Uterus (tissue), 2 donors: ENCODE results near the gene SEZ6.

ENCODE experiments used
- CTCF ChIP-seq, 4 experiments: fragments of 200-600 bp in 2 of 4; fragments of 450-650 bp in 2 of 4; sonication (generic) in 2 of 4; IDR thresholded peaks; one replicate each; pipeline ENCODE4 v1.5.1; 2016 to 2019; ENCODE audit warnings: antibody characterized with exemption in 4 of 4, mild to moderate bottlenecking in 2 of 4, moderate library complexity in 1 of 4
- POLR2A ChIP-seq, 2 donors: fragments of 450-650 bp; IDR thresholded peaks; one replicate each; pipeline ENCODE4 v1.6.1; 2016; ENCODE audit warnings: antibody characterized with exemption in 2 of 2, mild to moderate bottlenecking in 1 of 2, moderate library complexity in 1 of 2

DNA sequence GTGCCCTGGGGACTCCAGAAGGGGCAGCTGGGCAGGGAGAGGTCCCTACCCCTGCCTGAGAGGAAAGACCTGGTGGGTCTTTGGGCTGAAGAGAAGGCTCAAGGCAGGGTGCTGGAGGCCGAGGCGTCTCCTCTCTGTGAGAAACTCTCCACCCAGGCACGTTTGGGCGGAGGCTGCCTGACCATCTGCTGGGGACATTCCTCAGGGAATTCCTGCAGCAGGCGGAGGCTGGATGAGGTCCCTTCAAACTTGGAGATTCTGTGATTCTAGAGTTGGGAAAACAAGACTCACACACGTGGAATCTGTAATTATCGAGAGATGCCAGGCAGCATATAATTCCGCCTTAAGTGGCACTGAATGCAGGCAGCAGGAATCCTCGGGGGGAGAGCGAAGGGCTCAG, 33.4 kb downstream of the SEZ6 start:
- TF ChIP-seq POLR2A (IDR thresholded peaks at IDR 0.05) (no peak), CTCF (IDR thresholded peaks at IDR 0.05) (no peak)
